Fibroblast of lung (primary cell): ENCODE data around the gene VSIG4.

Source experiments
- EZH2 ChIP-seq: IDR thresholded peaks from 2 replicates; pipeline ENCODE4 v1.5.1; 2012; ENCODE audit warnings: low read length, control low read depth, mild to moderate bottlenecking; ENCODE audit errors: missing control alignments
- TF ChIP-seq, protein P1 (sequence below), 2 donors: IDR thresholded peaks in 1 of 2; conservative IDR thresholded peaks in 1 of 2; 1 replicate in 1 of 2; 2 replicates in 1 of 2; pipeline ENCODE4 v1.5.1; 2011 to 2012; ENCODE audit warnings: low read length in 2 of 2, control low read depth in 1 of 2, inconsistent platforms in 1 of 2, low read depth in 1 of 2, mild to moderate bottlenecking in 1 of 2

DNA sequence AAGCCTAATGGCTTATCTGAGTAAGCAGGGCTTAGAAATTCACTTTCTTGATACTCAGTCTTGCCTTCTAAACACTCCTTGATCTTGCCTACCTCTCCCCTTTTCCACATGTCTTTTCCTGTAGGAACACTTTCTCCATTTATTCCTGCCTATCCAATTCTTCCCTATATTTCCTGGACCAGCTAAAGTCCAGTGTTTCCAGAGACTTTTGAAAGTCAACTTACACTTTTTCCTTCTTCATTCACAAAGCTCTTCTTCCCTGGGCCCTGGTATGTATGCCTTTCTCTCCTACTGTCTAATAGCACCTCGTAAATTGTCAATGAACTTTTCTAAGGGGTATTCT lies 20.6 kb downstream of the VSIG4 start:
- TF ChIP-seq, protein P1, sequence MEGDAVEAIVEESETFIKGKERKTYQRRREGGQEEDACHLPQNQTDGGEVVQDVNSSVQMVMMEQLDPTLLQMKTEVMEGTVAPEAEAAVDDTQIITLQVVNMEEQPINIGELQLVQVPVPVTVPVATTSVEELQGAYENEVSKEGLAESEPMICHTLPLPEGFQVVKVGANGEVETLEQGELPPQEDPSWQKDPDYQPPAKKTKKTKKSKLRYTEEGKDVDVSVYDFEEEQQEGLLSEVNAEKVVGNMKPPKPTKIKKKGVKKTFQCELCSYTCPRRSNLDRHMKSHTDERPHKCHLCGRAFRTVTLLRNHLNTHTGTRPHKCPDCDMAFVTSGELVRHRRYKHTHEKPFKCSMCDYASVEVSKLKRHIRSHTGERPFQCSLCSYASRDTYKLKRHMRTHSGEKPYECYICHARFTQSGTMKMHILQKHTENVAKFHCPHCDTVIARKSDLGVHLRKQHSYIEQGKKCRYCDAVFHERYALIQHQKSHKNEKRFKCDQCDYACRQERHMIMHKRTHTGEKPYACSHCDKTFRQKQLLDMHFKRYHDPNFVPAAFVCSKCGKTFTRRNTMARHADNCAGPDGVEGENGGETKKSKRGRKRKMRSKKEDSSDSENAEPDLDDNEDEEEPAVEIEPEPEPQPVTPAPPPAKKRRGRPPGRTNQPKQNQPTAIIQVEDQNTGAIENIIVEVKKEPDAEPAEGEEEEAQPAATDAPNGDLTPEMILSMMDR (conservative IDR thresholded peaks at IDR 0.05 in 1 of 2, IDR thresholded peaks at IDR 0.05 in 1 of 2; ENCODE audit: low read depth in 1 of 2, low read length in 2 of 2), result no peak
- TF ChIP-seq EZH2, result no peak
